ENCODE measurements around the gene ZNF280A.
"Not testable (repeated sequence)": the region's sequence is repeated elsewhere in the genome, so short reads cannot be mapped to it uniquely, and the experiment has no call there.

ZNF280A gene

GRCh38 chr22:22510833-22511232 is 9.2 kb downstream of the ZNF280A start:
- not testable (repeated sequence) for DNase-seq

GRCh38 chr22:22509912-22510311 is 10.2 kb downstream of the ZNF280A start:
- not testable (repeated sequence) for DNase-seq

GRCh38 chr22:22508274-22509176 is 11.5 kb downstream of the ZNF280A start, which contains the start of gene ZNF280B:
Gene ZNF280B (minus strand): TSS chr22:22508742. CDS start chr22:22489398, 19,344 bp downstream.
- peak; percentile 88 for DNase-seq

DNA sequence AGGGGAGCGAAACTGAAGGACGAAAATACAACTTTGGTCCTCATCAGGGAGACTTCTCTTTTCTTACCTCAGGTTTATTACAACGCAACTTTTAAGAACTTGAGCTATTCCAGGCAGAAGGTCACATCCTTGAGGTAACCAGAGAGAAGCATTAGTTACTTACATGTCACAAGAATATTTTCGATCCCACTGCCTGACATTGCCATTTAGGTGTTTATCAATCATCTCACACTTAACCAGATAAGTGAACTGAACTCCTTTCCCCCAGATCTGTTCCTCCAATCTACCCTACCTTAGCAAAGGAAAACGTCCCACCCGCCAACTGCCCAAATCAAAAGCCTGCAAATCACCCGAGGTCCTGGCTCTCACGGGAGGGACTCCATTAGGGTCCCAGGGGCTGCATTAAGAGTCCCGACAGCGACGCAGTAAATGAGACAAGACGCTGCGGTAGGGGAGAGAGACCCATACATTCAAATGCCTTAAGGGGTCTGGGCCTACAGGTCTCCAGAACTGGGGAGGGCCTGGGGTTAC is 12.3 kb downstream of the ZNF280A start:
- DNase-seq, result no peak

- no peak for DNase-seq
Measured at GRCh38 chr22:22506736-22507135, 13.3 kb downstream of the ZNF280A start.

GRCh38 chr22:22498267-22498666 is 21.8 kb downstream of the ZNF280A start:
- no peak for DNase-seq

DNA sequence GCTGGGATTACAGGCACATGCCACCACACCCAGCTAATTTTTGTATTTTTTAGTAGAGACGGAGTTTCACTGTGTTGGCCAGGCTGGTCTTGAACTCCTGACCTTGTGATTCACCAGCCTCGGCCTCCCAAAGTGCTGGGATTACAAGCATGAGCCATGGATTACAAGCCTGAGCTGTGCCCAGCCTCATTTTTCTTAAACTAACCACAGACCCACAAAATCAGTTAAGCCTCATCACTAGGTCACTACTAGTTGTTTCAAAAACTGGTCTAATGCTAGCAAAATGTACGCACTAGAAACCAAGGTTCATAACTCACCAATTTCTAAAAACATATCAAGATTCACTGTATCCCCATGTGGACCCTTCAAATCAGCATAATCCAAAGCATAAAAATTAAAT is 28.5 kb downstream of the ZNF280A start:
- DNase-seq, result not testable (repeated sequence)

DNA sequence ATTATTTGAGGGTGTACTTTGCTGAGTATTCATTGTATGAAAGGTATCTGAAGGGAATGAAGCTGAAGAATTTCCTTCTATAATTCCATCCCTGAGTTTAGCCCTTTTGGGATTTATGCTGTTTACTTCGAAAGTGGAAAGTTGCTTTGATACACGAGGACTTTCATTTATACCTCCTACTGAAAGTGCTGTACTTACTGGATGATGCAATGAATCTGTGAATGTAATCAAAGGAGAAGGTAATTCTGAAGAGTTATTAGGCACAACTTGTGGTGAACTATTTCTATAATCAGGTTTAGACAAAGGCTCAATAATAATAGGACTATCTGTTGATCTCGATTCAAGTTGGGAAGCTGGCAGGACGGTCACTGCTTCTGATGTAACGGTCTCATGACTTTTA is 31.3 kb downstream of the ZNF280A start:
- no peak for DNase-seq

DNA sequence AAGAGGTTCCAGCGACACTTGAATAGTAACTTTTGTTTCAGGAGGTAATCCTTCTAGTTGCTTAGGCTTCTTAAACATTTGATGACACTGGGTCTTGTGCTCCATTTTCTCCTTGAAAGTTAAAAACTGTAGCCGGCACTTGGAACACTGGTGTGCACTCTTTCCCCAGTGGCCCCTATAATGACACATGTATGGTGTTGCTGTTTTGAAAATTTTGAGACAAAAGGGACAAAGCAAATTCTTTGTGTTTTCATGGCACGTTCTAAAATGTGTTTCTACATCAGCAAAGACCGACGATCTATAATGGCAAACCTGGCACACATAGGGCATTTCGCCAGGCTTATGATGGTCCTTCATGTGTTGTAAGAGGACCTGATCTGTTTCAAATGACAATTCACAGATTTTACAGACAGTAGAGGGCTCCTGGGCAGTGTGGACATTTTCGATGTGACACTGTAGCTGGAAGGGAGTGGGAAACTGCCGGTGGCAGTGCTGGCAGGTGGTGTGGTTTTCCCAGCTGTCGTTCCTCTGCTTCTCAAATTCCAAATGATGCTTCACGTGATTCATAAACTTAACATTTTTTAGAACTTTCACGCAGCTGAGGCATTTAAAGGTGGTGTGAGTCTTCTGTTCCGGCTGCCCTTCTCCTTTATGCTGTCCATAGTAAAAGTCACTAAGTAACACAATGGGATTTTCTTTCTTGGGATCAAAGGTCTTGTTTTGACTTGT is 32.0 kb downstream of the ZNF280A start:
- DNase-seq, result no peak

DNA sequence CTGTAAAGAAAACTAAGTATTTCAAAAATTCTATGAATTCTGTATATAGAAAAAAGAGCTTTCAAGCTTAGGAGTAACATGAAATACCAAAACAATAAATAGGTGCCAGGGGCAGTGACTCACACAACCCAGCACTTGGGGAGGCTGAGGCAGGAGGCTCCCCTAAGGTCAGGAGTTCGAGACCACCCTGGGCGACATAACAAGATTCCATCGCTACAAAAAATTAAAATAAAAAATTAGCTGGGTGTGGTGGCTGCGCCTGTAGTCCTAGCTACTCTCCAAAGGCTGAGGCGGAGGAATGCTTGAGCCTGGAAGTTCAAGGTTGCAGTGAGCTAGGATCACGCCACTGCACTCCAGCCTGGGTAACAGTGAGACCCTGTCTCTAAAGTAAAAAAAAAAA is 33.0 kb downstream of the ZNF280A start:
- DNase-seq, result no peak

DNA sequence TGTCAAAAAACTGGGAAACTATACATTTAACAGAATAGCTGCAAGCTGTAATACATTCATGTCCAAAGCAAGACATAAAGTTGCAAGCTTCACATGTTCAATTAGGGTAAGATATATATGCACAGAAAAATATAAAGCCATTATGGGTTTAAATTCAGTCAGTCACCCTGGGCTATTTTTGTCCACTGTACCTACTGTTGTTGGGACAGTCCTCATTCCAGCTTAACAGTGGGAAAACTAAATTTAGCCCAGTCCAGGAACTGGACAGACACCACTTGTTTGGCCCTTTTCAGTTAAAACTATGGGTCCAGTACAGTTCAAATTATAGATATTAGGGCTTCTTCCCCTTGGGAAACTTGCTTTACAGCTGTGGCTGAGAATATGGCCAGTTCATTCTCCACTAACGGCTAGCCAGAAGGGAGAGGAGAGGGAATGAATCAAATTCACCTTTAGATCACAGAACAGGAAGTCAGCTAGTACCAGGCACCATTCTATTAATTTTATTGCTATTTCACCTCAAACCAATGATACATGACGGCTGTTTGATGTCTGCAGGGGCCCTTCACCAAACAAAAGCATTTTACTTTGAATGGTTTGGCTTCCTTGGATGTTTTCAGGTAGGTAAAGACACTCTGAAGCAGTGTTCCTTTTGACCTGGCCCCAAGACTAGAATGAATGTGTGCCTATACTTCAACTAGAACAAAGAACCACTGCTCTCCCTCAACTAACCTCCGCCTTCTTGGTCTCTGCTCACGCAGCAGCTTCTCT is 33.8 kb downstream of the ZNF280A start:
- no peak for DNase-seq

DNA sequence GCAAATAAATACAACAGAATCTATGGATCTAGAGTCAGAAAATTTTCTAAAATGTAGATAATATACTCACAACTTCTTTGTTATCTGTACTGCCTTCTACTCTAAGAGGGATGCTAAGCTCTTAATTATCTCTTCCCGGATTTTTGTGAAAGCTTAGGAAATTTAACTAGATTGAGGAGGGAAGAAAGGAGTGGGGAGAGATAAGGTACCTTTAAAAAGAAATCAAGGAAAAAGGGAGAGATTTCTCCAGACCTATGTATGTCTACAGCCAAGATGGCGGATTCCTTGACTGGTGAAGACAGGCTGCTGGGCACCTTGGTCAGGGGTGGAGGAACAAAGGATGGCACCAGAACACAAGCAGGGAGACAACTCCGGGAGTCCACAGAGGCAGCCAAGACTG is 34.5 kb downstream of the ZNF280A start:
- no peak for DNase-seq

- no peak for DNase-seq
Measured at GRCh38 chr22:22484023-22484422, 36.0 kb downstream of the ZNF280A start.

GRCh38 chr22:22480940-22481339 is 39.1 kb downstream of the ZNF280A start:
- DNase-seq, result no peak

GRCh38 chr22:22479999-22480532 is 40.0 kb downstream of the ZNF280A start:
- DNase-seq, result no peak

DNA sequence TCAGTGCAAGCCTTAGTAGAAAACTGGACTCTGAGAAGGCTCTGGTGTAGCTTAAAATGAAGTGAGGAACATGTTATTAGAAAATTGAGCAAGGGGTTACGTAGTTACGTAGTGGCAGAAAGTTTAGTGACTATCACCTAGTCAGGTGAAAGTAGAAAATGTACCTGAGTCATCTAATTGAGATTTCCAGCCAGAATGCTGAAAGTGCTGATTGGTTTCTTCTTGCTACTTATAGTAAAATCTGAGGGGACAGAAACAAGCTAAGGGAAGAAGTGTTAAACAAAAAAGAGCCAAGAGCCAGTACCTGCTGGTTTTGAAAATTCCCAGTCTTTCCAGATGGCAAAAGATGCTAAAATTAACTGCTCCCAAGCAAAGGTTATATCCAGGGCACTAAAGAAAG is 41.0 kb downstream of the ZNF280A start:
- no peak for DNase-seq

- no peak for DNase-seq
Measured at GRCh38 chr22:22478470-22478869, 41.6 kb downstream of the ZNF280A start.

GRCh38 chr22:22474733-22475132 is 45.3 kb downstream of the ZNF280A start:
- DNase-seq, result no peak

DNA sequence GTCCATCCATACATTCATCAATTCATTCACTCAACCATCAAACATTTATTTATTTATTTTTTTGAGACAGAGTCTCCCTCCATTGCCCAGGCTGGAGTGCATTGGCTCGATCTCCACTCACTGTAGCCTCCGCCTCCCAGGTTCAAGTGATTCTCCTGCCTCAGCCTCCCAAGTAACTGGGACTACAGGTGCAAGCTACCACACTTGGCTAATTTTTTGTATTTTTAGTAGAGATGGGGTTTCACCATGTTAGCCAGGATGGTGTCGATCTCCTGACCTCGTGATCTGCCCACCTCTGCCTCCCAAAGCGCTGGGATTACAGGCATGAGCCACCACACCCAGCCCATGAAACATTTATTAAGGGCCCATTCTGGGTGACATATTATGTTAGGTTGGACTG is 49.0 kb downstream of the ZNF280A start:
- not testable (repeated sequence) for DNase-seq

DNA sequence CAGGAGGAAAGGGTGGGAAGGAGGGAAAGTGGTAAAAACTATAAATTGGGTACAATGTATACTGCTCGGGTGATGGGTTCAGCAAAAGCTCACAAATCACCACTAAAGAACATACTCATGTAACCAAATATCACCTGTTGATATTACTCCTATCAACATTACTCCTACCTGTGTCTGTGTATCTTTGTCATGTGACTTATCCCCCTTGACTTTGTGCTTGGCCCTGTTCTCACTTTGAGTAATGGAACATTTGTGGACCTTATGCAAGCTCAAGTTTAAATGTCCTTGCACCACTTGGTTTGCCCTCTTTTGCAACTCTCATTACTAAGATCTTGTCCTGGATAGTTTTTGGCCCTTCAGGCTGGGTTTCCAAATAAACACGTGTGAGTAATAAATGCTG is 50.5 kb downstream of the ZNF280A start:
- DNase-seq, result no peak

- not testable (repeated sequence) for DNase-seq
Measured at GRCh38 chr22:22468794-22469469, 51.1 kb downstream of the ZNF280A start.

DNA sequence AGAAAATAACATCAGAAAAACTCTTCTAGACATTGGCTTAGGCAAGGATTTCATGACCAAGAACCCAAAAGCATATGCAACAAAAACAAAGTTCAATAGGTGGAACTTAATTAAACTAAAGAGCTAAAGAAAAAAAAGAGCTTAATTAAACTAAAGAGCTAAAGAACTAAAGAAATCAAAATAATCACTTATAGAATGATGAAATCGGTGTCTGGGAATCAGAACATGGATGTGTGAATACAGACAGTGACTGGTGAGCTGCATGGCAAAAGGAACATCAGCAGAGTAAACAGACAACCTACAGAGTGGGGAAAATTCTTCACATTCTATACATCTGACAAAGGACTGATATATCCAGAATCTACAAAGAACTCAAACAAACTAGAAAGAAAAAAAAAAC is 53.0 kb downstream of the ZNF280A start:
- DNase-seq, result no peak
